Activated CD8-positive, alpha-beta memory T cell treated with anti-CD3 and anti-CD28 coated beads for 36 hours (primary cell): ENCODE results near the gene SPATA12. TPM values are rescaled to one million over a fixed set of nuclear protein-coding genes. Genes with fewer than 3 reads are reported as not detected.

Source experiments
- CTCF ChIA-PET: fragments of 350-600 bp; sonication (Branson Sonifier 250); formaldehyde crosslinking; loops from one replicate; lab custom pipeline; 2021; ENCODE audit warnings: antibody characterized with exemption; lab: Charles Lee
- POLR2A ChIA-PET: fragments of 350-600 bp; sonication (Branson Sonifier 250); formaldehyde crosslinking; loops from one replicate; lab custom pipeline; 2021; ENCODE audit warnings: antibody characterized with exemption; lab: Charles Lee
- total RNA-seq, 2 experiments: library from RNA; stranded (reverse); gene quantifications; one replicate each; pipeline ENCODE4 v1.2.3, GENCODE V29; 2021

Gene SPATA12
- not detected for total RNA-seq

- ChIA-PET POLR2A (no interaction called here), CTCF (interaction anchor here (0.5 kb wide), 1 partner anchor 348 kb away, joined by 4 read pairs; no protein-coding TSS in a partner anchor)
Measured at GRCh38 chr3:57060089-57060821, at the start of gene SPATA12. Gene SPATA12, plus strand, starts transcription at chr3:57060664. Its CDS starts 13,031 bp downstream, at chr3:57073695.

GRCh38 chr3:57011022-57011421 is 49.4 kb upstream of the SPATA12 start:
- POLR2A ChIA-PET = no interaction called here
- CTCF ChIA-PET = no interaction called here

GRCh38 chr3:57012847-57013246 is 47.6 kb upstream of the SPATA12 start:
- ChIA-PET CTCF (no interaction called here), POLR2A (no interaction called here)

GRCh38 chr3:57015350-57015729 is 45.1 kb upstream of the SPATA12 start:
- CTCF ChIA-PET = no interaction called here
- POLR2A ChIA-PET = no interaction called here

GRCh38 chr3:57015912-57016311 is 44.6 kb upstream of the SPATA12 start:
- ChIA-PET CTCF (no interaction called here), POLR2A (no interaction called here)

GRCh38 chr3:57017459-57017845 is 43.0 kb upstream of the SPATA12 start:
- CTCF ChIA-PET = no interaction called here
- POLR2A ChIA-PET = no interaction called here

- ChIA-PET POLR2A (no interaction called here), CTCF (no interaction called here)
Measured at GRCh38 chr3:57018246-57018645, 42.2 kb upstream of the SPATA12 start.

- ChIA-PET POLR2A (no interaction called here), CTCF (no interaction called here)
Measured at GRCh38 chr3:57019057-57019456, 41.4 kb upstream of the SPATA12 start.

GRCh38 chr3:57025237-57025636 is 35.2 kb upstream of the SPATA12 start:
- POLR2A ChIA-PET = no interaction called here
- CTCF ChIA-PET = no interaction called here

- POLR2A ChIA-PET = no interaction called here
Measured at GRCh38 chr3:57026944-57027343, 33.5 kb upstream of the SPATA12 start.

GRCh38 chr3:57029383-57029782 is 31.1 kb upstream of the SPATA12 start:
- ChIA-PET CTCF (no interaction called here), POLR2A (no interaction called here)

More at GRCh38 chr3:57026944-57027343, 33.5 kb upstream of the SPATA12 start:
- CTCF ChIA-PET = no interaction called here

GRCh38 chr3:57029924-57030323 is 30.5 kb upstream of the SPATA12 start:
- CTCF ChIA-PET = no interaction called here
- POLR2A ChIA-PET = no interaction called here

- ChIA-PET CTCF (no interaction called here), POLR2A (no interaction called here)
Measured at GRCh38 chr3:57030721-57031120, 29.7 kb upstream of the SPATA12 start.

- ChIA-PET CTCF (no interaction called here), POLR2A (no interaction called here)
Measured at GRCh38 chr3:57031631-57032541, 28.6 kb upstream of the SPATA12 start.

- ChIA-PET POLR2A (no interaction called here), CTCF (no interaction called here)
Measured at GRCh38 chr3:57036952-57037351, 23.5 kb upstream of the SPATA12 start.

GRCh38 chr3:57038466-57039164 is 21.8 kb upstream of the SPATA12 start:
- ChIA-PET CTCF (no interaction called here), POLR2A (no interaction called here)

- ChIA-PET POLR2A (no interaction called here), CTCF (no interaction called here)
Measured at GRCh38 chr3:57041674-57042073, 18.8 kb upstream of the SPATA12 start.

- POLR2A ChIA-PET = no interaction called here
- CTCF ChIA-PET = no interaction called here
Measured at GRCh38 chr3:57043518-57043917, 16.9 kb upstream of the SPATA12 start.

- CTCF ChIA-PET = interaction anchor here (1.3 kb wide), 1 partner anchor 50 kb away, joined by 3 read pairs; no protein-coding TSS in a partner anchor
- POLR2A ChIA-PET = no interaction called here
Measured at GRCh38 chr3:57046101-57046765, 14.2 kb upstream of the SPATA12 start.
